PC-9 (cell line): ENCODE results near the gene STAG1. TPM values are rescaled to one million over a fixed set of nuclear protein-coding genes. Genes with fewer than 3 reads are reported as not detected.

Experiments
- BruUV-seq: library from RNA; stranded (reverse); fragments of 400-500 nt; replicated peaks from 2 replicates; lab custom pipeline; 2021; lab: Mats Ljungman, UMichigan
- CTCF ChIA-PET: fragments of 300-600 bp; sonication (Branson Sonifier 250); formaldehyde crosslinking; loops from one replicate; lab custom pipeline; 2022; ENCODE audit warnings: antibody characterized with exemption; lab: Charles Lee
- POLR2A ChIA-PET: fragments of 300-600 bp; sonication (Branson Sonifier 250); formaldehyde crosslinking; loops from one replicate; lab custom pipeline; 2022; ENCODE audit warnings: antibody characterized with exemption; ENCODE audit not compliant: unreplicated experiment; lab: Charles Lee
- DNase-seq, 2 experiments: peaks; one replicate each; pipeline versions ENCODE4 v3.0.0 to v3.0.0-alpha.2; 2015 to 2022; ENCODE audit warnings: mixed read lengths in 1 of 2
- H2AFZ ChIP-seq: fragments of 200-600 bp; sonication (generic); 2 replicates; pipeline ENCODE4 v1.8.1; 2017; ENCODE audit warnings: antibody characterized with exemption
- H3F3A ChIP-seq: fragments of 200-600 bp; sonication (generic); 2 replicates; pipeline ENCODE4 v1.8.1; 2017; ENCODE audit warnings: antibody characterized with exemption, mild to moderate bottlenecking, low read depth; ENCODE audit not compliant: insufficient read depth
- H3K27ac ChIP-seq: fragments of 200-600 bp; sonication (generic); 2 replicates; pipeline ENCODE4 v1.6.1; 2016; ENCODE audit warnings: mixed run types
- H3K27me3 ChIP-seq: fragments of 200-600 bp; sonication (generic); 2 replicates; pipeline ENCODE4 v1.6.1; 2016; ENCODE audit warnings: low read depth, mixed run types; ENCODE audit not compliant: insufficient read depth
- H3K36me3 ChIP-seq: fragments of 200-600 bp; sonication (generic); 2 replicates; pipeline ENCODE4 v1.6.1; 2016; ENCODE audit warnings: low read depth, mixed run types
- H3K4me1 ChIP-seq: fragments of 200-600 bp; sonication (generic); replicated peaks from 2 replicates; pipeline ENCODE4 v1.6.1; 2016; ENCODE audit warnings: mixed run types; ENCODE audit not compliant: insufficient read depth
- H3K4me2 ChIP-seq: fragments of 200-600 bp; sonication (generic); 2 replicates; pipeline ENCODE4 v1.6.1; 2017; ENCODE audit warnings: mixed run types
- H3K4me3 ChIP-seq: fragments of 200-600 bp; sonication (generic); 2 replicates; pipeline ENCODE4 v1.6.1; 2016; ENCODE audit warnings: mixed run types
- H3K79me2 ChIP-seq: fragments of 200-600 bp; sonication (generic); 2 replicates; pipeline ENCODE4 v1.6.1; 2017; ENCODE audit warnings: low read depth, mixed run types
- H3K9me2 ChIP-seq: fragments of 200-600 bp; sonication (generic); 2 replicates; pipeline ENCODE4 v1.8.1; 2017; ENCODE audit warnings: mild to moderate bottlenecking; ENCODE audit not compliant: insufficient read depth
- H3K9me3 ChIP-seq: fragments of 200-600 bp; sonication (generic); 2 replicates; pipeline ENCODE4 v1.8.1; 2016; ENCODE audit warnings: low read depth; ENCODE audit not compliant: insufficient read depth
- H4K20me1 ChIP-seq: fragments of 200-600 bp; sonication (generic); 2 replicates; pipeline ENCODE4 v1.8.1; 2017; ENCODE audit not compliant: insufficient read depth
- EZH2 ChIP-seq: fragments of 200-600 bp; sonication (generic); IDR thresholded peaks from 2 replicates; pipeline ENCODE4 v1.8.0; 2017; ENCODE audit warnings: antibody characterized with exemption, low read depth
- intact Hi-C: fragments of 100-400 bp; cut with micrococcal nuclease; formaldehyde crosslinking; loops from one replicate; pipeline ENCODE4 v1.10.0; 2022; ENCODE audit not compliant: unreplicated experiment
- total RNA-seq: library from RNA; stranded (reverse); gene quantifications from 2 replicates; pipeline ENCODE4 v1.2.3, GENCODE V29; 2021
- TF ChIP-seq, protein P1 (sequence below): fragments of 200-600 bp; sonication (generic); conservative IDR thresholded peaks from 2 replicates; pipeline ENCODE4 v1.6.1; 2017; ENCODE audit warnings: mixed run types, antibody characterized with exemption, mild to moderate bottlenecking, moderate library complexity

STAG1 gene
- total RNA-seq, 1 experiment from 2014 or later: 39.3 TPM

GRCh38 chr3:136703429-136703828 lies 48.7 kb downstream of the STAG1 start:
- no peaks in the 10 kb centered on the region for H3K27me3 ChIP-seq
- ChIA-PET POLR2A (no interaction called here), CTCF (interaction anchor here (0.6 kb wide), 1 partner anchor 11 kb away, joined by 4 read pairs; no protein-coding TSS in a partner anchor)
- no TSS peak for BruUV-seq
- H3K4me1 ChIP-seq: no peaks in the 10 kb centered on the region
- no peaks in the 10 kb centered on the region; the same call in 1 of the 2 replicates for H3K9me2 ChIP-seq
- no peak overlapping the region for H3K27ac ChIP-seq
- no peak for DNase-seq
- H2AFZ ChIP-seq: no peak overlapping the region
- intact Hi-C loops: no loop called here
- TF ChIP-seq, protein P1, sequence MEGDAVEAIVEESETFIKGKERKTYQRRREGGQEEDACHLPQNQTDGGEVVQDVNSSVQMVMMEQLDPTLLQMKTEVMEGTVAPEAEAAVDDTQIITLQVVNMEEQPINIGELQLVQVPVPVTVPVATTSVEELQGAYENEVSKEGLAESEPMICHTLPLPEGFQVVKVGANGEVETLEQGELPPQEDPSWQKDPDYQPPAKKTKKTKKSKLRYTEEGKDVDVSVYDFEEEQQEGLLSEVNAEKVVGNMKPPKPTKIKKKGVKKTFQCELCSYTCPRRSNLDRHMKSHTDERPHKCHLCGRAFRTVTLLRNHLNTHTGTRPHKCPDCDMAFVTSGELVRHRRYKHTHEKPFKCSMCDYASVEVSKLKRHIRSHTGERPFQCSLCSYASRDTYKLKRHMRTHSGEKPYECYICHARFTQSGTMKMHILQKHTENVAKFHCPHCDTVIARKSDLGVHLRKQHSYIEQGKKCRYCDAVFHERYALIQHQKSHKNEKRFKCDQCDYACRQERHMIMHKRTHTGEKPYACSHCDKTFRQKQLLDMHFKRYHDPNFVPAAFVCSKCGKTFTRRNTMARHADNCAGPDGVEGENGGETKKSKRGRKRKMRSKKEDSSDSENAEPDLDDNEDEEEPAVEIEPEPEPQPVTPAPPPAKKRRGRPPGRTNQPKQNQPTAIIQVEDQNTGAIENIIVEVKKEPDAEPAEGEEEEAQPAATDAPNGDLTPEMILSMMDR: no peak
- TF ChIP-seq EZH2: no peak
- peaks cover 3% of the 10 kb centered on the region; the same call in 1 of the 2 replicates for H3F3A ChIP-seq
- no peak overlapping the region for H3K4me3 ChIP-seq
- H3K4me2 ChIP-seq: no peak overlapping the region
- H4K20me1 ChIP-seq: peaks cover 7% of the 10 kb centered on the region; the same call in 1 of the 2 replicates
- H3K36me3 ChIP-seq: no peaks in the 10 kb centered on the region
- no peaks in the 10 kb centered on the region for H3K9me3 ChIP-seq
- H3K79me2 ChIP-seq: peaks cover 85% of the 10 kb centered on the region

DNA sequence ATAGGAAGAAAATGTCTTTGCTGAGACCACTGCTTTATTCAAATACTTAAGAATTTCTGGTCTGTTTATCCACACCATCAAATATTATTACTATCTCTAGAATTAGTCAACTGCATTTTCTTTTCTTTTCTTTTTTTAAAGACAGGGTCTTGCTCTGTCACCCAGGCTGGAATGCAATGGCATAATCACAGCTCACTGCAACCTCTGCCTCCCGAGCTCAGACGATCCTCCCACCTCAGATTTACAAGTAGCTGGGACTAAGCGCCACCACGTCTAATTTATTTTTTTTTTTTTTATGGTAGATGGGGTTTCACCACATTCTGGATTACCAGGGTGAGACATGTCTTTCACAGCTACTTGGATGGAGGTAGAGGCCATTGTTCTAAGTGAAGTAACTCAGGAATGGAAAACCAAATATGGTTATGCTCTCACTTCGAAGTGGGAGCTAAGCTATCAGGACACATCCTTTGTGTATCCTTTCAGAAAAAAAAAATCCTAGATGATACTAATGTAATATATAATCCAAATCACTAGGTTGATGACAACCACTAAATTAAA lies 52.8 kb downstream of the STAG1 start:
- no TSS peak for BruUV-seq
- Histone ChIP-seq H3K4me1 (no peaks in the 10 kb centered on the region), H3K79me2 (peaks cover 81% of the 10 kb centered on the region), H3K9me2 (no peaks in the 10 kb centered on the region; the same call in 1 of the 2 replicates), H2AFZ (no peak overlapping the region), H3K36me3 (no peaks in the 10 kb centered on the region), H3F3A (peaks cover 5% of the 10 kb centered on the region; the same call in 1 of the 2 replicates), H3K27me3 (no peaks in the 10 kb centered on the region), H3K9me3 (peaks cover 8% of the 10 kb centered on the region), H3K27ac (no peak overlapping the region), H3K4me2 (no peak overlapping the region), H4K20me1 (0 out of 2 replicates have a peak, but pooled peaks cover 7% of the 10 kb centered on the region), H3K4me3 (no peak overlapping the region)
- POLR2A ChIA-PET: interaction anchor here (0.9 kb wide), 1 partner anchor 13 kb away, joined by 5 read pairs; no protein-coding TSS in a partner anchor
- CTCF ChIA-PET: no interaction called here
- DNase-seq: no peak
- TF ChIP-seq EZH2: no peak
- TF ChIP-seq, protein P1: no peak
- intact Hi-C loops: no loop called here

DNA sequence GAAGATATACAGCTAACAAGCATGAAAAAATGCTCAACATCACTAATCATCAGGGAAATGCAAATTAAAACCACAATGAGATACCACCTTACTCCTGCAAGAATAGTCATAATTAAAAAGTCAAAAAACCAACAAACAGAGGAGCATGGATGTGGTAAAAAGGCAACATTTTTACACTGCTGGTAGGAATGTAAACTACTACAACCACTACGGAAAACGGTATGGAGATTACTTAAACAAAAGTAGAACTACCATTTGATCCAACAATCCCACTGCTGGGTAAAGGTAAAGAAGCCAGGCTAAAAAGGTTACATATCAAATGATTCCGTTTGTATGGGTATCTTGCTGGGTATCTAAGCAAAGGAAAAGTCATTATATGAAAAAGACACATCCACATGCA lies 53.8 kb downstream of the STAG1 start:
- Histone ChIP-seq H3F3A (peaks cover 5% of the 10 kb centered on the region; the same call in 1 of the 2 replicates), H3K4me2 (no peak overlapping the region), H3K27ac (no peak overlapping the region), H3K4me1 (no peaks in the 10 kb centered on the region), H3K9me3 (peaks cover 8% of the 10 kb centered on the region), H3K4me3 (no peak overlapping the region), H2AFZ (no peak overlapping the region), H3K9me2 (no peaks in the 10 kb centered on the region; the same call in 1 of the 2 replicates), H4K20me1 (0 out of 2 replicates have a peak, but pooled peaks cover 7% of the 10 kb centered on the region), H3K27me3 (no peaks in the 10 kb centered on the region), H3K79me2 (peaks cover 79% of the 10 kb centered on the region), H3K36me3 (no peaks in the 10 kb centered on the region)
- no peak for DNase-seq
- BruUV-seq: no TSS peak
- CTCF ChIA-PET: no interaction called here
- POLR2A ChIA-PET: no interaction called here
- intact Hi-C loops: no loop called here
- no peak for TF ChIP-seq EZH2
- TF ChIP-seq, protein P1: no peak
